K562 (cell line): ENCODE data around the gene SCRN2. TPM values are rescaled to one million over a fixed set of nuclear protein-coding genes. Genes with fewer than 3 reads are reported as not detected.

ENCODE experiments used
- FUS ChIP-seq: fragments of 200-400 bp; formaldehyde crosslinking; optimal IDR thresholded peaks from 2 replicates; pipeline ENCODE3; 2017; ENCODE audit warnings: low read depth, low read length
- HDAC1 ChIP-seq, 2 experiments: fragments of 450-650 bp; IDR thresholded peaks; 2 replicates each; pipeline ENCODE4 v1.6.1; 2016 to 2017; ENCODE audit warnings: inconsistent platforms in 1 of 2, mild to moderate bottlenecking in 1 of 2, moderate library complexity in 1 of 2
- KDM1A ChIP-seq, 2 experiments: fragments of 450-650 bp; IDR thresholded peaks; 2 replicates each; pipeline ENCODE4 v1.6.1; 2016; ENCODE audit warnings: mild to moderate bottlenecking in 2 of 2
- KDM5B ChIP-seq: fragments of 200-600 bp; sonication (generic); IDR thresholded peaks from 2 replicates; pipeline ENCODE4 v1.6.1; 2012; ENCODE audit warnings: low read depth, mild to moderate bottlenecking, moderate library complexity, low read length, control low read depth, inconsistent platforms; ENCODE audit not compliant: insufficient replicate concordance
- PTTG1 ChIP-seq: fragments of 450-650 bp; IDR thresholded peaks from 2 replicates; pipeline ENCODE4 v1.6.1; 2016; ENCODE audit warnings: low read depth, mild to moderate bottlenecking, missing genetic modification characterization, missing compliant biosample characterization
- SRSF3 ChIP-seq: fragments of 200-400 bp; formaldehyde crosslinking; IDR thresholded peaks from 2 replicates; pipeline ENCODE4 v1.6.1; 2016; ENCODE audit warnings: mild to moderate bottlenecking, low read length, moderate library complexity; ENCODE audit not compliant: insufficient read depth
- TBL1XR1 ChIP-seq, 2 experiments: IDR thresholded peaks; 2 replicates each; pipeline ENCODE4 v1.6.1; 2012; ENCODE audit warnings: improper control_type of control experiment in 2 of 2, low read length in 2 of 2, mild to moderate bottlenecking in 1 of 2
- ZNF23 ChIP-seq: fragments of 250-450 bp; sonication (Bioruptor Pico); IDR thresholded peaks from 2 replicates; pipeline ENCODE4 v1.4.0; 2020; ENCODE audit warnings: mild to moderate bottlenecking
- polyA plus RNA-seq, 8 experiments: library from polyadenylated mRNA; depleted of rRNA in 4 of 8; stranded (reverse) in 5 of 8; unstranded in 3 of 8; fragments of >200 nt; fragmentation: Nextera tagmentation in 2 of 8; fragmentation: Illumina TruSeq in 1 of 8; extraction: Ambion mirVana in 2 of 8; extraction: Trizol in 1 of 8; gene quantifications; 2 replicates each; pipeline versions ENCODE4 v1.2.1 to v1.2.3, GENCODE V29; 2011 to 2014; ENCODE audit warnings: inconsistent platforms in 1 of 8, missing spikeins in 1 of 8
- total RNA-seq, 7 experiments: library from RNA; depleted of rRNA in 6 of 7; stranded (reverse); fragments of >200 nt in 6 of 7; fragmentation: Illumina TruSeq in 2 of 7; extraction: Trizol in 2 of 7; gene quantifications; 2 replicates each; pipeline versions ENCODE4 v1.2.1 to v1.2.3, GENCODE V29; 2011 to 2021; ENCODE audit warnings: low replicate concordance in 1 of 7
- TF ChIP-seq, protein P1 (sequence below): fragments of 200-800 bp; sonication (Bioruptor generic); IDR thresholded peaks from 2 replicates; pipeline ENCODE4 v1.6.1; 2016; ENCODE audit warnings: missing genetic modification characterization, missing compliant biosample characterization
- TF ChIP-seq, protein P2 (sequence below), 2 experiments: fragments of 450-650 bp; IDR thresholded peaks; 2 replicates each; pipeline ENCODE4 v1.6.1; 2016
- TF ChIP-seq, protein P3 (sequence below): sonication (generic); formaldehyde crosslinking; IDR thresholded peaks from 2 replicates; pipeline ENCODE4 v1.8.0; 2023; ENCODE audit warnings: missing genetic modification reagents, mild to moderate bottlenecking, borderline replicate concordance
- TF ChIP-seq, protein P4 (sequence below): fragments of 450-650 bp; IDR thresholded peaks from one replicate; pipeline ENCODE4 v1.6.1; 2018; ENCODE audit warnings: mild to moderate bottlenecking, moderate library complexity; ENCODE audit not compliant: partially characterized antibody

Gene SCRN2
- total and polyA plus RNA-seq, 9 of the 15 experiments (the other 6 are each of a cell fraction or from before 2014, with no cell fraction given) = 0.25 to 32.9 (median 13.6) TPM

GRCh38 chr17:47821424-47822391 is 19.4 kb downstream of the SCRN2 start, which contains the start of gene OSBPL7 (continued):
- TF ChIP-seq, protein P1, sequence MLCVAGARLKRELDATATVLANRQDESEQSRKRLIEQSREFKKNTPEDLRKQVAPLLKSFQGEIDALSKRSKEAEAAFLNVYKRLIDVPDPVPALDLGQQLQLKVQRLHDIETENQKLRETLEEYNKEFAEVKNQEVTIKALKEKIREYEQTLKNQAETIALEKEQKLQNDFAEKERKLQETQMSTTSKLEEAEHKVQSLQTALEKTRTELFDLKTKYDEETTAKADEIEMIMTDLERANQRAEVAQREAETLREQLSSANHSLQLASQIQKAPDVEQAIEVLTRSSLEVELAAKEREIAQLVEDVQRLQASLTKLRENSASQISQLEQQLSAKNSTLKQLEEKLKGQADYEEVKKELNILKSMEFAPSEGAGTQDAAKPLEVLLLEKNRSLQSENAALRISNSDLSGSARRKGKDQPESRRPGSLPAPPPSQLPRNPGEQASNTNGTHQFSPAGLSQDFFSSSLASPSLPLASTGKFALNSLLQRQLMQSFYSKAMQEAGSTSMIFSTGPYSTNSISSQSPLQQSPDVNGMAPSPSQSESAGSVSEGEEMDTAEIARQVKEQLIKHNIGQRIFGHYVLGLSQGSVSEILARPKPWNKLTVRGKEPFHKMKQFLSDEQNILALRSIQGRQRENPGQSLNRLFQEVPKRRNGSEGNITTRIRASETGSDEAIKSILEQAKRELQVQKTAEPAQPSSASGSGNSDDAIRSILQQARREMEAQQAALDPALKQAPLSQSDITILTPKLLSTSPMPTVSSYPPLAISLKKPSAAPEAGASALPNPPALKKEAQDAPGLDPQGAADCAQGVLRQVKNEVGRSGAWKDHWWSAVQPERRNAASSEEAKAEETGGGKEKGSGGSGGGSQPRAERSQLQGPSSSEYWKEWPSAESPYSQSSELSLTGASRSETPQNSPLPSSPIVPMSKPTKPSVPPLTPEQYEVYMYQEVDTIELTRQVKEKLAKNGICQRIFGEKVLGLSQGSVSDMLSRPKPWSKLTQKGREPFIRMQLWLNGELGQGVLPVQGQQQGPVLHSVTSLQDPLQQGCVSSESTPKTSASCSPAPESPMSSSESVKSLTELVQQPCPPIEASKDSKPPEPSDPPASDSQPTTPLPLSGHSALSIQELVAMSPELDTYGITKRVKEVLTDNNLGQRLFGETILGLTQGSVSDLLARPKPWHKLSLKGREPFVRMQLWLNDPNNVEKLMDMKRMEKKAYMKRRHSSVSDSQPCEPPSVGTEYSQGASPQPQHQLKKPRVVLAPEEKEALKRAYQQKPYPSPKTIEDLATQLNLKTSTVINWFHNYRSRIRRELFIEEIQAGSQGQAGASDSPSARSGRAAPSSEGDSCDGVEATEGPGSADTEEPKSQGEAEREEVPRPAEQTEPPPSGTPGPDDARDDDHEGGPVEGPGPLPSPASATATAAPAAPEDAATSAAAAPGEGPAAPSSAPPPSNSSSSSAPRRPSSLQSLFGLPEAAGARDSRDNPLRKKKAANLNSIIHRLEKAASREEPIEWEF (CRISPR knock-in tag) = no peak
- peak; percentile 62 for TF ChIP-seq KDM5B
- no peak for TF ChIP-seq ZNF23 (CRISPR knock-in tag)
- TF ChIP-seq FUS = no peak
- TF ChIP-seq, protein P2, sequence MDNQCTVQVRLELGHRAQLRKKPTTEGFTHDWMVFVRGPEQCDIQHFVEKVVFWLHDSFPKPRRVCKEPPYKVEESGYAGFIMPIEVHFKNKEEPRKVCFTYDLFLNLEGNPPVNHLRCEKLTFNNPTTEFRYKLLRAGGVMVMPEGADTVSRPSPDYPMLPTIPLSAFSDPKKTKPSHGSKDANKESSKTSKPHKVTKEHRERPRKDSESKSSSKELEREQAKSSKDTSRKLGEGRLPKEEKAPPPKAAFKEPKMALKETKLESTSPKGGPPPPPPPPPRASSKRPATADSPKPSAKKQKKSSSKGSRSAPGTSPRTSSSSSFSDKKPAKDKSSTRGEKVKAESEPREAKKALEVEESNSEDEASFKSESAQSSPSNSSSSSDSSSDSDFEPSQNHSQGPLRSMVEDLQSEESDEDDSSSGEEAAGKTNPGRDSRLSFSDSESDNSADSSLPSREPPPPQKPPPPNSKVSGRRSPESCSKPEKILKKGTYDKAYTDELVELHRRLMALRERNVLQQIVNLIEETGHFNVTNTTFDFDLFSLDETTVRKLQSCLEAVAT (IDR thresholded peaks at IDR 0.05) = no peak
- TF ChIP-seq, protein P3, sequence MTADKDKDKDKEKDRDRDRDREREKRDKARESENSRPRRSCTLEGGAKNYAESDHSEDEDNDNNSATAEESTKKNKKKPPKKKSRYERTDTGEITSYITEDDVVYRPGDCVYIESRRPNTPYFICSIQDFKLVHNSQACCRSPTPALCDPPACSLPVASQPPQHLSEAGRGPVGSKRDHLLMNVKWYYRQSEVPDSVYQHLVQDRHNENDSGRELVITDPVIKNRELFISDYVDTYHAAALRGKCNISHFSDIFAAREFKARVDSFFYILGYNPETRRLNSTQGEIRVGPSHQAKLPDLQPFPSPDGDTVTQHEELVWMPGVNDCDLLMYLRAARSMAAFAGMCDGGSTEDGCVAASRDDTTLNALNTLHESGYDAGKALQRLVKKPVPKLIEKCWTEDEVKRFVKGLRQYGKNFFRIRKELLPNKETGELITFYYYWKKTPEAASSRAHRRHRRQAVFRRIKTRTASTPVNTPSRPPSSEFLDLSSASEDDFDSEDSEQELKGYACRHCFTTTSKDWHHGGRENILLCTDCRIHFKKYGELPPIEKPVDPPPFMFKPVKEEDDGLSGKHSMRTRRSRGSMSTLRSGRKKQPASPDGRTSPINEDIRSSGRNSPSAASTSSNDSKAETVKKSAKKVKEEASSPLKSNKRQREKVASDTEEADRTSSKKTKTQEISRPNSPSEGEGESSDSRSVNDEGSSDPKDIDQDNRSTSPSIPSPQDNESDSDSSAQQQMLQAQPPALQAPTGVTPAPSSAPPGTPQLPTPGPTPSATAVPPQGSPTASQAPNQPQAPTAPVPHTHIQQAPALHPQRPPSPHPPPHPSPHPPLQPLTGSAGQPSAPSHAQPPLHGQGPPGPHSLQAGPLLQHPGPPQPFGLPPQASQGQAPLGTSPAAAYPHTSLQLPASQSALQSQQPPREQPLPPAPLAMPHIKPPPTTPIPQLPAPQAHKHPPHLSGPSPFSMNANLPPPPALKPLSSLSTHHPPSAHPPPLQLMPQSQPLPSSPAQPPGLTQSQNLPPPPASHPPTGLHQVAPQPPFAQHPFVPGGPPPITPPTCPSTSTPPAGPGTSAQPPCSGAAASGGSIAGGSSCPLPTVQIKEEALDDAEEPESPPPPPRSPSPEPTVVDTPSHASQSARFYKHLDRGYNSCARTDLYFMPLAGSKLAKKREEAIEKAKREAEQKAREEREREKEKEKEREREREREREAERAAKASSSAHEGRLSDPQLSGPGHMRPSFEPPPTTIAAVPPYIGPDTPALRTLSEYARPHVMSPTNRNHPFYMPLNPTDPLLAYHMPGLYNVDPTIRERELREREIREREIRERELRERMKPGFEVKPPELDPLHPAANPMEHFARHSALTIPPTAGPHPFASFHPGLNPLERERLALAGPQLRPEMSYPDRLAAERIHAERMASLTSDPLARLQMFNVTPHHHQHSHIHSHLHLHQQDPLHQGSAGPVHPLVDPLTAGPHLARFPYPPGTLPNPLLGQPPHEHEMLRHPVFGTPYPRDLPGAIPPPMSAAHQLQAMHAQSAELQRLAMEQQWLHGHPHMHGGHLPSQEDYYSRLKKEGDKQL (CRISPR knock-in tag) = no peak
- no peak for TF ChIP-seq KDM1A (IDR thresholded peaks at IDR 0.05)
- TF ChIP-seq HDAC1 (IDR thresholded peaks at IDR 0.05) = peak in 1 of 2 experiments; percentile 93; a peak in 2 of 4 replicates
- no peak for TF ChIP-seq SRSF3
- no peak for TF ChIP-seq PTTG1 (tag)
- TF ChIP-seq TBL1XR1 (IDR thresholded peaks at IDR 0.05; ENCODE audit: low read length in 2 of 2) = no peak
- TF ChIP-seq, protein P4, sequence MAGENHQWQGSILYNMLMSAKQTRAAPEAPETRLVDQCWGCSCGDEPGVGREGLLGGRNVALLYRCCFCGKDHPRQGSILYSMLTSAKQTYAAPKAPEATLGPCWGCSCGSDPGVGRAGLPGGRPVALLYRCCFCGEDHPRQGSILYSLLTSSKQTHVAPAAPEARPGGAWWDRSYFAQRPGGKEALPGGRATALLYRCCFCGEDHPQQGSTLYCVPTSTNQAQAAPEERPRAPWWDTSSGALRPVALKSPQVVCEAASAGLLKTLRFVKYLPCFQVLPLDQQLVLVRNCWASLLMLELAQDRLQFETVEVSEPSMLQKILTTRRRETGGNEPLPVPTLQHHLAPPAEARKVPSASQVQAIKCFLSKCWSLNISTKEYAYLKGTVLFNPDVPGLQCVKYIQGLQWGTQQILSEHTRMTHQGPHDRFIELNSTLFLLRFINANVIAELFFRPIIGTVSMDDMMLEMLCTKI = no peak
